ENCODE measurements around the gene ZNF892.

The ZNF892 gene

DNA sequence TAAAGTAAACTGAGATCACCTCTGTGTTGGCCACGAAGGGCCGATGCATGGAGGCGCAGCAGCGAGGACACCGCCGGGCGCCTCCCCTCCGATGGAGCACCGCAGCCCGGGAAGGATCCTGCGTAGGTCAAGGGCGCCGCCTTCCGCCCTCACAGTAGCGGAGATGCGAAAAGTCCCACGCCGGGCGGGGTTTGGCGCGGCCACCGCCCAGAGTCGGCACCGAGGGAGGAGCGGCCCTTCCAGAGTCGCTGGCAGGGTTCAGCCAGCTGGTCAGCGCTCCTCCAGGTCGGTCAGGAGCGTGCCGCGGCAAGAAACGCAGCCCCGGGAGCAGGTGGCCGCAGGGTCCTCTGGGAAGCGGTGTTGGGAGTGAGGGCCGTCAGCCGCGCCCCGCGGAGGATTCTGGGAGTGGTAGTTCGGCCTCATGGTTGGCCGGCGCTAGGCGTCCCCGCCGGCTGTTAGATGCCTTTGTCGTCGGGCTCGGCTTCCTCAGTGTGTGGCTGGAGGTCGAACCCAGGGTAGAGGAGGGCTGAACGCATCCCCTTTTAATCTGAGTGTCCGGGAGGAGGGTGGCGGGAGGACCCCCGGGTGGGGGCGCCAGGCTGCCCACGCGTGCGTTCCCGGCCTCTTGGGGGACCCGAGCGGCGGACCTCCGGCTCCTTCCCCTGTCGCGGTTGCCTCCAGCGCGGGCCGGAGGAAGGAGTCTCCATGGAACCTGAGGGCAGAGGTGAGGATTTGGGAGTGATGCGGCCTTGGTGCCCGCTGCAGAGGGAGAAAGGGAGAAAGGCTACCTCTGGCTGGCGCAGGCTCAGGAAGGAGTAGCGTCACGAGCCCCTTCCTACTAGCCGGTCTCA is at the start of gene ZNF892:
Gene ZNF892, plus strand, starts transcription at position 411 of the 851 bp plus-strand sequence. Its CDS starts 295 bp downstream, at position 706.
- DNase-seq (ENCODE audit: low spot score): peak; percentile 92

- DNase-seq (ENCODE audit: low spot score): peak; percentile 71
These were observed 48.9 kb upstream of the ZNF892 start for GRCh38 chr2:95158441-95158840.

DNA sequence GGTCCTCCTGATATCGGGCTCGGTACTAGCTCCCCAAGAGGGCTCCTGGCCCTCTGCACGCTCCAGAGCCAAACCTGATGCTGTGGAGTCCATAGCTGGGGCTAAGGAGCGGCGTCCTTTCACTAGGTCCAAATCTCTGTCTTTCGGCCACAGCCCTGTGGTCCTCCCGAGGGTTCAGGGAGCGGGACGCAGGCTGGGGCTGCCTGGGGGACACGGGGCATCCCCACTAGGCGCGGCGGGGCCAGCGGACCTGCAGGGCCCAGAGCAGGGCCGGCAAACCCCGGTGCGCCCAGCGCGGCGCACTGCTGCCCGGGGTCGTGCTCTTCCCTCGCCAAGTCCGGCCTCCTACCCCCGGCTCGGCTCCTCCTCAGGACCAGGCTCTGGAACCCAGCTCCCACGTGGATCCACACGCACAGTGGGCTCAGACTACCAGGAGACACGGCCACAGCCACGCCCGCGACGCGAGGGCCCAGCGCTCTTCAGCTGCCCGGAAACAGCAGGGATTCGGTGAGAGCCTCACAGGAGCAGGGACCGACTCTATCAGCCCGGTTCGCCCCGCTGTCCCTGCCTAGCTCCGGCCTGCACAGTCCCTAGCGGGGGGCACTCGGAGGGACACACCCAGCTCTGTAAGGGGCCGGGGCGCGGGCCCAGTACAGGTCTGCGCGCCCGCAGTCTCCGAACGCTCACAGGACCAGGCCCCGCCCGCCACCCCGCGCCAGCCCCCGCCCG is 48.3 kb upstream of the ZNF892 start:
- DNase-seq (ENCODE audit: low spot score): peak; percentile 54

GRCh38 chr2:95159690-95160449 is 47.5 kb upstream of the ZNF892 start, which contains the start of gene ZNF514:
Gene ZNF514 (minus strand): TSS chr2:95159848. CDS start chr2:95153253, 6,595 bp downstream.
- DNase-seq (ENCODE audit: low spot score): peak; percentile 75

DNA sequence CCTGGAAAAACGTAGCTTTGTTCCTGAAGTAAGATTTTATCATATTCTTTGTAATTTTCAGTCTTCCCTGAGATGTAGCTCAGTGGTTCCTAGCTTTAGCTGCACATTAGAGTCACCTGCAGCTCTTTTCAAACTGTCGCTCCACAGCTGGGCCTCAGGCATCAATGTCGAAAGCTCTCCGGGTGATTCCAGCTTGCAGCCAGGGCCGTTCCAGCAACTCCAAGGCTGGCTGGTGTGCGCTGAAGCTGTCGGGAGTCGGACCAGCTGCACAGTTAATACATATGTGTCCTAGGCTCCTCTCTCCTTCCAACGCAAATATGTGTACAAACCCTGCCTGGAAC is 42.3 kb upstream of the ZNF892 start:
- DNase-seq (ENCODE audit: low spot score): no peak

DNA sequence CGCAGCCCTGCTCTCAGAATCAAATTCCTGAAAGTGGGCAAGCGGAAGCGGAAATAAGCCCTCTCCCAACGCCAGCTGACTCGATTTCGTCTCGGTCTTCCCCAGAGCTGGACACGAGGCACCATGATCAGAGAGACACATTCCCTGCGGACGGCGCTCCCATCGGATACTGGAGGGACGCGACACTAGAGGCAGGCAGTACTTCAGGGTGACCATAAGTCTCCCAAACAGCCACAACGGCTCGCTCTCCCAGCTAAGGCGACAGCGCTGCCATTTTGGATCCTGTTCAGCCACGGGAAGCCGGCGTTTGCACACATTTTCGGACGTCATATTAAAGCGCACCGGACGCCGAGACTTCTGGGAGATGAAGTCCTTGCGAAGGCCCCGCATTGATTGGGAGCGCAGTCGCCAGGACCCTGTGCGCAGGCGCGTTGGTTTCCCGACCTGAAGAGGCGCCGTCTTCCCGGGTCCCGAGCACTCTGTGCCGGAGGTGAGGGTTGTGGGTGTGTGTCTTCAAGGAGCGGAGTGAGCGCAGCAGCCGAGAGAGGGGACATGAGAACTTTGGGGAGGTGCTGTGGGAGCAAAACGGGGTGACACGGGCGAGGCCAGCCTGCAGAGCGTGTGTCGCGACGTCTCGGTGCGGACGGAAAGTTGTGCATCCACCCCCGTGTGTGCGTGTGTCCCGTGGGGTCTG is 41.8 kb upstream of the ZNF892 start, which contains the start of gene ZNF2:
Gene ZNF2, plus strand, starts transcription at position 439 of the 694 bp plus-strand sequence. CDS start 10,418 bp downstream, outside the sequence.
- peak; percentile 99 for DNase-seq (ENCODE audit: low spot score)

DNA sequence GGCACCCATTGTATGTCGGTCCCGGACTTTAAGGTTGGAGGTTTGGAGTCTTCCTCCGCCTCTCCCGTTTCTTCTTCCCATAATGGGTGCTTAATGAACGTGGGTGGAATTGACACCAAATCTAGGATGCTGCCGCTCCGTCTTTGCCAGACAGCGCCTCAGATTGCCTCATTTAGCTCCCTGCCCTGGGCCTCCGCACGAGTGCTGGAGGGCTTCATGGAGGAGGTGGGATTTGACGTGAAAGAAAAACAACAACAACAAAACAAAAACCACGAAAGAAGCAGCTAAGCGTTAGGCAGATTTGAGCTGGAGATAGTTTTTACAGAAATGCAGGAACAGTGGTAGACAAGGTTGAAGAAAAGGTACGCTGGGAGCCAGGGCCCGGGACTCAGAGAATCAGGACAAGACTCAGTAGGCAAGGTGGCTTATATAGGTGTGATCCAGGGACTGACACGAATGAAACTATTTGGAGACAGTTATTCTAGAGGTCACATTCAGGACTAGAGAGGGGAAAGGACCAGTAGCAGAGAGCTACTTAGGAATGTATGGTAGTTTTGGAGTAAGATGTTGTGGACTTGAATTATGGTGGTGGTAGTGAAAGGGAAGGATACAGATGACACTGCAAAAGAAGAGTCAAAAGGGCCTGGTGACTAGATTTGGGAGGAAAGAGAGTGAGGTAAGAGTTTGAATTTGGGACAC is 41.1 kb upstream of the ZNF892 start:
- DNase-seq (ENCODE audit: low spot score): no peak

GRCh38 chr2:95171902-95172301 is 35.4 kb upstream of the ZNF892 start:
- no peak for DNase-seq (ENCODE audit: low spot score)

DNA sequence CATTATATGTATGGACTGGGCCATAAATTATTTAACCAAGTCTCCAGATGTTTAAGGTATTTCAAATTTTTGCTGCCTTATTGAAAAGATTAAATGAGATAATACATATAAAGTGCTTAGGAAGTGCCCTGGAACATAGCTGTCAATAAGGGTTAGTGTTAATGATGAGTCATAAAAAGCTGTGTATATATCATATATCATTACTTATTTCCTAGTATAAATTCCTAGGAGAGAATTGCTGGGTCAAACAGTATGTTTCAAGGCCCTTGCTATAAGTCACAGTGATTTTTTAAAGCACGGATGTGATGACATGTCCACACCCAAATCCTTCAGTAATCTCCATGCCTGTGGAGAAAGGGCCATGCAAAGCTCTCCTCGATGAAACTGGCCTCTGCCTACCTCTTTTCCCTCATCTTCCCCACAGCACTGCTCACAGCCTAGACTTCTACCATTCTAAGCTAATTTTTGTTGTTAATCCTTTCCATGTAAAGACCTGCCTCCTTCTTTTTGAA is 33.2 kb upstream of the ZNF892 start:
- no peak for DNase-seq (ENCODE audit: low spot score)

DNA sequence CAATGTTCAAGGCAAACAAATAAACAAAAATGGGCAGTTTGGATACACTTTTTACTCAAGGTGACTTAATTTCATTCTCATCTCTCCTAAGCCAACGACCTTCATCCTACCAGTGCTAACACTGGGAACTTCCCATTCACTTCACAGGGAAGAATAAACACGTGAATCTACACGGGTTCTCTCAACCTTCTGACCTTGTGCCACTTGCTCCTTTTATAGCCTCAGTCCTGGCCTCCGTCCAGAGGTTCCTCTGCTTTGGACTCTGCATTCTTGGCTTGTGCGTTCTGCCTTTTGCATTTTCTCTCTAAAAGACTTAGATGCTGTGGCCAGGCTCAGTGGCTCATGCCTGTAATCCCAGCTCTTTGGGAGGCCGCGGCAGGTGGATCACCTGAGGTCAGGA is 27.9 kb upstream of the ZNF892 start:
- DNase-seq (ENCODE audit: low spot score): no peak

- no peak for DNase-seq (ENCODE audit: low spot score)
These were observed 25.5 kb upstream of the ZNF892 start for GRCh38 chr2:95181774-95182173.

GRCh38 chr2:95185197-95185596 is 22.1 kb upstream of the ZNF892 start:
- DNase-seq (ENCODE audit: low spot score): no peak

- DNase-seq (ENCODE audit: low spot score): no peak
These were observed 21.3 kb upstream of the ZNF892 start for GRCh38 chr2:95185973-95186372.

DNA sequence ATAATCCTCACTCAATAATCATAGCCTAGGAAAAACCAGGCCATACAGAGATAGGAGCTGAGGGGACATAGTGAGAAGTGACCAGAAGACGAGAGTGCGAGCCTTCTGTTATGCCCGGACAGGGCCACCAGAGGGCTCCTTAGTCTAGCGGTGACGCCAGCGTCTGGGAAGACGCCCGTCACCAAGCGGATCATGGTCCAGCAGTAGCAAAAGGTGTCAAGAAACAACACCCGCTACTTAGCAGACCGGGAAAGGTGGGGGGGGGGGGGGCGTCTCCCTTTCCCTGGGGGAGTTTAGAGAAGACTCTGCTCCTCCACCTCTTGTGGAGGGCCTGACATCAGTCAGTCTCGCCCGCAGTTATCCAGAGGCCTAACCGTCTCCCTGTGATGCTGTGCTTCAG is 14.4 kb upstream of the ZNF892 start:
- peak; percentile 57 for DNase-seq (ENCODE audit: low spot score)

DNA sequence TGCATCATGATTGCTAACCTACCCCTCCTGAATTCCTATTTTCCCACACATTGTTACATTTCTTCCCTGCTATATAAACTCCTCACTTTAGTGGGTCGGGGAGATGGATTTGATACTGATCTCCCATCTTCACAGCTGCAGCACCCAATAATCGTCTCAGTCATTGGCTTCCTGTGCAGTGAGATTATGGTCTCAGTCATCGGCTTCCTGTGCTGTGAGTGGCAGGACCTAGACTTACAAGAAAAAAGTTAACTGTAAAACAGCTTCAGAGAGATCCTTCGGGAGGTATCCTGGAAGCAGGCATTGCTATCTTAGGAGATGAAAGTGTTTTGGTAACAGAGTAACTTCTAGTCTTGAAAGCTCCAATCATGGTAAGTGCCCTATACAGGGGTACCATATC is 3.4 kb upstream of the ZNF892 start:
- DNase-seq (ENCODE audit: low spot score): no peak

DNA sequence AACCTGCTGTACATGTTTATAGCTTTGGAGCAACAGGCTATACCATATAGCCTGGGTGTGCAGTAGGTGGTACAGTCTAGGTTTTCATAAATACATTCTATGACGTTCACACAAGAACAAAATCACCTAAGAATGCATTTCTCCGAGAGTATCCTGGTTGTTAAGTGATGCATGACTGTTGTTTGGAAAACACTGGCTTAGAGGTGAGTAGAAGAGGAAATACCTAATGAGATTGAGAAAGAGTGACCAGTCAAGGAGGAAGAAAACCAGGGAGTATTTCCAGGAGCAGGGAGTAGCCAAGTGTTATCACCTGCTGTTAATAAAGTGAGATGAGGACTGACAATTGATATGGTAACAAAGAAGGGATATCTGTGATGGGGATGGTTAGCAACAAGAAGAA is 2.9 kb upstream of the ZNF892 start:
- DNase-seq (ENCODE audit: low spot score): no peak

- DNase-seq (ENCODE audit: low spot score): no peak
These were observed 1.2 kb upstream of the ZNF892 start for GRCh38 chr2:95206096-95206495.

GRCh38 chr2:95208106-95208505 is 785 bp downstream of the ZNF892 start:
- peak; percentile 63 for DNase-seq (ENCODE audit: low spot score)

DNA sequence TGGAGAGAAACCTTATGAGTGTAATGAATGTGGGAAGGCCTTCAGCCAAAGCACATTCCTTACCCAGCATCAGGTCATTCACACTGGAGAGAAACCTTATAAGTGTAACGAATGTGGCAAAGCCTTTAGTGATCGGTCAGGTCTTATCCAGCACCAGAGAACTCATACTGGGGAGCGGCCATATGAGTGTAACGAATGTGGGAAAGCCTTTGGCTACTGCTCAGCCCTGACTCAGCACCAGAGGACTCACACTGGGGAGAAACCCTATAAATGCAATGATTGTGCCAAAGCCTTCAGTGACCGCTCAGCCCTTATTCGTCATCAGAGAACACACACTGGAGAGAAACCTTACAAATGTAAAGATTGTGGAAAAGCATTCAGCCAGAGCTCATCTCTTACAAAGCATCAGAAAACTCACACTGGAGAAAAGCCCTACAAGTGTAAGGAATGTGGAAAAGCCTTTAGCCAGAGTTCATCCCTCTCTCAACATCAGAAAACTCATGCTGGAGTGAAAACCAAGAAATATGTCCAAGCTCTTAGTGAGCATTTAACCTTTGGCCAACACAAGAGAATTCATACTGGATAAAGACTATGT is 7.8 kb downstream of the ZNF892 start:
- peak; percentile 27 for DNase-seq (ENCODE audit: low spot score)

- DNase-seq (ENCODE audit: low spot score): no peak
These were observed 13.1 kb downstream of the ZNF892 start for GRCh38 chr2:95220449-95220848.

- no peak for DNase-seq (ENCODE audit: low spot score)
These were observed 18.3 kb downstream of the ZNF892 start for GRCh38 chr2:95225658-95226057.

All from RKO (cell line).